Stimulated activated CD4-positive, alpha-beta T cell treated with anti-CD3 and anti-CD28 coated beads, Interleukin-4, amount 100 ng/mL, for 4 hours (primary cell): Measurements from ENCODE around the gene SLC18A3.

Experiments
- DNase-seq, 2 experiments: peaks; one replicate each; pipeline ENCODE4 v3.0.0-alpha.2; 2020

The SLC18A3 gene

GRCh38 chr10:49612513-49613164 lies 2.5 kb downstream of the SLC18A3 start:
- DNase-seq: no peak

DNA sequence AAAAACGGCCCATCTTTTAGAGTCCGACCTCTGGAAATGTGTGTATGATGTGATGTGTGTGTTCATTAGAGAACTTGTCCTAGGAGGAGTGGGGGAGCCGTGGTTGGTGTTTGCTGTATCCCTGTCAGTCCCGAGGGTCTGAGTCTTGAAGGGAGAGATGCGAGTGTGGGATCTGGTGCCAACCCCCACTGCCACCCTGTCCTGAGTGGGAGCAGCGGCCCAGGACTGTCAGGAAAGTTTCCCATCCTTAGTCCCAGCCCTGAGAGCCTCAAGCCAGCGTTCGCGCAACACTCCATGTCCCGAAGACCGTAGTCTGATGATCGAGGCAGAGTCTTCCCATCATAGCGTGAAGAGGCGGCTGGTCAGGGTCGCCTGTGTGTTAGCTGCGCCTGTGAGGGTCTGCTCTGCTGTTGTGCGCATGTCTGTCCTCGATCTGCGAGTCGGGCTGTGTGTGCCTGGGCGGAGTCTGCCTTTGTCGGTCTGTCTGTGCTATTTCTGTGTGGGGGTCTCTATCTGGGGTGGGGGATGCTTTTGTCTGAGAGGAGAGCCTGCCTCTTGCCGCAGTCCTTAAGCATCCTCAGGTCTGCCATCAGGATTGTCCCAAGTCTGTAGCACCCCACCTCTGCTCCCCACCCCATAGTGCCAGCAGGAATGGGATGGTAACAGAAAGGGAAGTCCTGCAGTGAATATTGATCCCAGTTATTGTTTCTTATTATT lies 3.2 kb downstream of the SLC18A3 start:
- DNase-seq: no peak

GRCh38 chr10:49613882-49614241 lies 3.8 kb downstream of the SLC18A3 start, which contains the start of gene CHAT:
CHAT (plus strand) TSS chr10:49614037; CDS start chr10:49614190, 153 bp downstream.
- no peak for DNase-seq

DNA sequence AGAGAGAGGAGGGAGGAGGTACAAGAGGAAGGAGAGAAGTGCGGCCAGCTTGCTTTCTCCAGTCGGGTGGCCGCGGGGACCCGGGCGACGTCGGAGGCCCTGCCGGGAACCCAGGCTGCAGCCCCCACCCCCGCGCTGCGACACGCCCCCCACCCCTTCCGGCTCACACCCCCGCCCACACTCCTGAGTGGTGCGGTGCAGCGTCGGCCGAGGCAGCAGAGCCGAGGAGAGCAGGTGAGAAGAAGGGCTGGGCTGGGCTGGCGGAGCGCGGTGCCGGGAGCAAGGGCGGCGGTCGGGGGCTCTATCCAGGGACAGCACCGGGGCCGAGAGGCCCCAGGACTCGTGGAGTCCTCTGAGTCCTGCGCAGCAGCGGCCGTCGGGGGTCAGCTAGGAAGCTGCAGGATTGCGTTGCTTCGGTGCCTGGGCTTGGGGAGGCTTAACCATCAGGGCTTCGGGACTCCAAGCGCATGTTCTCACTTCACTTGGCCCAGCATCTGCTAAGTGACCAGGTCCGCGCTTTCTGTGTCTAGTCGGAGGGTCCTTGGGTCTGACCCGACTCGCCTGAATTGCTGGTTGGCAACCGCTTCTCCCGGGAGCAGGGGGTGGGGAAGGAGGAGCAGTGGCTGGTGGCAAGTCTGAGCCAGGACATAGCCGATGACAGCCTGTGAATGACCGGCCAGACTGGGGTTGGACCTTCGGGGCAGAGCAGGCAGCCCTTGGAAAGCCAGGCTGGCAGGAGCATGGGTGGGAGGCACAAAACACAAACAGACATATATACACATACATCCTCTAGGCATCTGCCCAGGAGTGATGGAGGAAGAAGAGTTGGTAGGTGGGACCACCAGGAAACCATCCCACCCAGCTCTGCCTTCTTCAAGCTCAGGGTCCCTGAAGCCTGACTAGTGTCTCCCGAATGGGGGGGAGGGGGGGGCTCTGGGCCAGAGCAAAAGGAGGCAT lies 4.4 kb downstream of the SLC18A3 start:
- no peak for DNase-seq

GRCh38 chr10:49615213-49615612 lies 5.1 kb downstream of the SLC18A3 start:
- no peak for DNase-seq

DNA sequence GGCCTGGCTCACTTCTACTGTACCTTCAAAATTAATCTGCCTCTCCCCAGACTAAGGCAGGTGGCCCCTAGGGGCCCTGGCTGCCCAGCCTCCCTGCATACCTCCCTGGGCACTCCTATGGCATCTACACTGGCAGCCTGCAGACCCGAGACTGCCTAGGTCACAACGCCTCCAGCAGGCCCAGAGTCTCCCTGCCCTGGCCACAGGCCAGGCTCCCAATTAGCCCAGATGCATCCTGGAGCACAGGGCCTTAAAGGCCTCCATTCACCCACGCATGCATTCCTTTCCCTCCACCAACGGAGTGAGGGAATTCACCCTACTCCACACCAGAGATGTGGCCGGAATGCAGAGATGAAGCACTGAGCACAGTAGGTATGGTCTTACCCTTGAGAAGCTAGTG lies 5.6 kb downstream of the SLC18A3 start:
- no peak for DNase-seq

- DNase-seq: no peak
Measured at GRCh38 chr10:49616421-49617101, 6.5 kb downstream of the SLC18A3 start.

DNA sequence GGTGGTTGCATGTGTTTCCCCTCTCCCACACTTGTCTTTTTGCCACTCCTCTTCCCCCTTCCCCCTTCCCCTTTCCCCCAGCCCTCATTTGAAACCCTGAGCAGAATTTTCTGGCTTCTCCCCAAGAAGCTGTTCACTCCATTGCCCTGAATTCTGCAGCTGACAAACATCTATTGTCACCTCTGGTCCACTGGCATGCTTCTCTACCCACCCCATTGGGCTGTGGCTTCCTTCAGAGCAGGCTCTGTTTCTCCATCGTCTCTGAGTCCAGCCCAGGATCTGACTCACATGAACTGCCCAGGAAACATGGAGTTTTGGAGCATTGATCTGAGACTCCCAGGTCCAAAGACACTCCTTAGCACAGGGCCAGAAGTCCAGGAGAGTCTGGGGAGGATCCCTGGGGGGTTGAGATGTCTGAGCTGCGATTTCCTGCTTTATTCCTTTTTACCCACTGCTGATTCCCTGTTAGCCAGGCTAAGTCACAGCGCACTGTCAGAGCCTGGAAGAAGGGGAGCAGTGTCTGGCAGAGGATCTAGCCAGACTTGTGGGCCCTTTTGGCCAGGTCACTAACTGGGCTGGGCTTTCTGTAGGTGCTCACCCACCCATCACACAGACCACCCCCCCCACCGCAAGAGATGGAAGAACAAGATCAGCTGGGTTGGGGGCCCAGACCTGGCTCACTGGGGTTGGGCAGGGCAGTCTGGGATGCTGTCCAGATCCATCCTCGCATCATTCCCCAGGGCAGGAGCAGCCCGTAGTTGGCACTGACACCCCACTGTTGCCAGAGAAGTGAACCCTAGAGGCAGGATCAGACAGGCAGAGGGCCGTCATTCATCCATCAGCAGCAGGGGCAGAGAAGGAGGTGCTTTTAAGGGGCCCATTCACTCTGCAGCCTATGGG lies 7.3 kb downstream of the SLC18A3 start:
- DNase-seq: no peak

GRCh38 chr10:49618821-49619220 lies 8.7 kb downstream of the SLC18A3 start:
- DNase-seq: no peak

- DNase-seq: no peak
Measured at GRCh38 chr10:49619613-49620012, 9.5 kb downstream of the SLC18A3 start.

DNA sequence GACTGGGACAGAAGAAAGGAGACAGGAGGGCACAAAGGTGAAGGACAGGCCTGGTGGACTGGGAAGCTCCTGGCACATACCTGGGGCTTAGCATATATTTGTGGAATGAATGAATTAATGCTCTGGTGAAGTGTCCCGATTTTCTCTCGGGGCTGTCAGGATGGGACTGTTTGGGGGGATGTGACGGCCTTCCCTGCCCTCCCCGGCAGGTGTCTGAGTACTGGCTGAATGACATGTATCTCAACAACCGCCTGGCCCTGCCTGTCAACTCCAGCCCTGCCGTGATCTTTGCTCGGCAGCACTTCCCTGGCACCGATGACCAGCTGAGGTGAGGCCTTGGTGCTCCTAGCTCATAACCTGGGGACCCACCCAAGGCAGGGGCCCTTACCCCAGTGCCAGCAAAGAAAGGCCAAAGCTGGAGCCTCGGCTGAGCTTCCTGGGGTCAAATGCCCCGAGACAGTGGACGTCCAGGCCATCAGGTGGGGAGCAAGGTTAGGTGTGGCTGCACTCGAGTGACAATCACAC lies 10.2 kb downstream of the SLC18A3 start:
- no peak for DNase-seq

DNA sequence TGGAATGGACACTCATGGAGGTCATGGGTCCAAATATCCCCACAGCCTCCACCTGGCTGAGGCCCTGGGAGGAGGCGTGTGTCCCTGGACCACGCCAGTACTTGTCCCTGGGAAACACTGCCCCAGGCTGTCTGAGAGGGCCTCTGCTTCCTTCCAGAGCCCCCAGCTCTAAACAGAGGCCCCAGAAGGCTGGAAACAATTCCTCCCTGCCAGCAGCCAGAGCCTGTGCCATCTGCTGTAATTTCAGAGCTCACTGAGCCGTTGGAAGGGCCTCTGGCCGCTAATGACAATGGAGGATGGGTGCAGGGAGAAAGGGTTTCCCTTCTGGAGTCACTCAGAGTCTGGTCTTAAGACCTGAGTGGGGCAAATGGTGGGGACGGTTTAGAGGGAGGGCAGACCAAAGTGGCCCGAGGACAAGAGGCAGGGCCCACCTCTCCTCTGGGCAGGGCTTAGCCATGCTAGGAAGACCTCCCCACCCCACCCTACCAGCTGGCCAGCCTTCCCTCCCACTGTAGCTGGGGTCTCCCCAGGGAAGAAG lies 10.8 kb downstream of the SLC18A3 start:
- no peak for DNase-seq

GRCh38 chr10:49621561-49621960 lies 11.5 kb downstream of the SLC18A3 start:
- DNase-seq: no peak

DNA sequence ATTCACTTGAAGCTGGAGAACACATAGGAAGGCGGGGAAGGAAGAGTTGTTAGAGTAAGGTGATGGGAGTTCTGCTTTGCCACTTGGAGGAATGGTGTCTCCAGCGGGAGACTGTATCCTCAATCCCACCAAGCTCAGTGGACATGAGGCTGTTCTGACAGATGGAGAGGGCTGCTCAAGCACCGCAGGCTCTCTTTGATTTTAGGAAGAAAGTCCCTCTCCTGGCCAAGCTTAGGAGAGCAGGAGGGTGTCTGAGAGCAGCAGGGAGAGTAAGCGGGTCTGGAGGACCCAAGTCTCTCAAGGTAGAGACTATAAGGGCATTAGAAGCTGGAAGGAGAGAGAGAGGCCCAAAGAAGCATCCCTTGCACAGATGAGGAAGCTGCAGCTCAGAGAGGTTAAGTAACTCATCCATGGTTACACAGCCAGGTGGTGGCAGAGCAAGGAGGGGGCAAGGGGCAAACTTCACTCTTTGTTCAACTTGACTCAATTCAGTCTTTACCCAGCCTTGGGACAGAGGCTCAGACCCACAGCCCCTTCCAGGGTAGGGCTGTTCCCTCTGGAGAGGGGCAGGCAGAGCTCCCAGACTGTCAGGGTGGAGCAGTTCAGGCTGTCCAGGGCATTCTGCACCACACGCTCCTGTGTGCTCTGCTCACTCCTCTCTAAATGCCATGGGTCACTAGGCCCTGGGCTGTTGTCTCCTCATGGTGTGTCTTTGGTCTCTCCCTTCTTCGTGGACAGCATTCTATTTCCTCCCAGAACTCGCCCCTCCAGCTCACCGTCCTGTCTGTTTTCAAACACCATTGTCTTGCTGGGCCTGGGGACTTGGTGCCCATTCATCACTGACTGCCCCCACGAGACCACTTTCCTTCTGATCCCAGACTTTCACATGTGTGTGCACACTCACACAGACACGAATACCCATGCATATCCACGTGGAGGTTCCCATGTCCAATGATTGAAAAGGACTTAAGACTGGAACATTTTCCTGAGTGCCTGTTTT lies 12.6 kb downstream of the SLC18A3 start:
- no peak for DNase-seq

DNA sequence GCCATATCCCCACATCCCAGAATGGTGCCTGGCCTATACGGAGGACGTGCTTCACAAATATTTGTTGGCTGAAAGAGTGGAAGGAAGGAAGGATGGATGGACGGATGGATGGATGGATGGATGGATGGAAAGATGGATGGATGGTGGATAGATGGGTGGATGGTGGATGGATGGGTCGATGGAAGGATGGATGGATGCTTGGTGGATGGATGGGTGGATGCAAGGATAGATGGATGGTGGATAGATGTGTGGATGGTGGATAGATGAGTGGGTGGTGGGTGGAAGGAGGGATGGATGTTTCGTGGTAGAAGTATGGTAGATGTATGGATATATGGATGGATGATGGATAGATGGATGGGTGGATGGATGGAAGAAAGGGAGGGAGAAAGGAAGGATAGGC lies 14.5 kb downstream of the SLC18A3 start:
- DNase-seq: no peak

DNA sequence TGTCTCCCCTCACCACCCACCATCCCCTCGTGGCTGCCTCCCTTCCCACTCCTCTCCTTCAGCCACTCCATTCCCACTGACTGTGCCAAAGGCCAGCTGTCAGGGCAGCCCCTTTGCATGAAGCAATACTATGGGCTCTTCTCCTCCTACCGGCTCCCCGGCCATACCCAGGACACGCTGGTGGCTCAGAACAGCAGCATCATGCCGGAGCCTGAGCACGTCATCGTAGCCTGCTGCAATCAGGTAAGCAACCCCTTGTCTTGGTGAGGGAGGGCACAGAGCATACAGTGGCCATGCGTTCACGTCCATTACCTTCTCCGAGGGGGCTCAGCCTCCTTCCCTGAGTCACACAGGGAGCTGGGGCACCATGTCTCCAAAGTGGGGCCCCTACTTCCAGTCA lies 15.3 kb downstream of the SLC18A3 start:
- no peak for DNase-seq

DNA sequence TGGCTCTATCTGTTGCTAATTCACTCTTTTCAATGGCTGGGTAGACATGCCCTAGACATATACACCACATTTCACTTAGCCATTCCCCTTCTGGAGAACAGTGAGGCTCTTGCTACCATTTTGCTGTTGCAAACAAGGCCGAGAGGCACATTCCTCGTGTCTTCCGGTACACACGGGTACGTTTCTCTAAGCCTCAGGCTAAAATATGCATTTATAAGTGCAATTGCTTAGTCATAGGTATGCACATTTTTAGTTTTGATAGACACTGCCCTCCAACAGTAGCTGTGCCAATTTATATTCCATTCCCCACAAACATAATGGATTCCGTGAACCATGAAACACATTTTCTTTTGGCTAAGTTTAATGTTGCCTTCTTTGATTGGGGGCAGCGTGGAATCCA lies 16.9 kb downstream of the SLC18A3 start:
- DNase-seq: no peak

DNA sequence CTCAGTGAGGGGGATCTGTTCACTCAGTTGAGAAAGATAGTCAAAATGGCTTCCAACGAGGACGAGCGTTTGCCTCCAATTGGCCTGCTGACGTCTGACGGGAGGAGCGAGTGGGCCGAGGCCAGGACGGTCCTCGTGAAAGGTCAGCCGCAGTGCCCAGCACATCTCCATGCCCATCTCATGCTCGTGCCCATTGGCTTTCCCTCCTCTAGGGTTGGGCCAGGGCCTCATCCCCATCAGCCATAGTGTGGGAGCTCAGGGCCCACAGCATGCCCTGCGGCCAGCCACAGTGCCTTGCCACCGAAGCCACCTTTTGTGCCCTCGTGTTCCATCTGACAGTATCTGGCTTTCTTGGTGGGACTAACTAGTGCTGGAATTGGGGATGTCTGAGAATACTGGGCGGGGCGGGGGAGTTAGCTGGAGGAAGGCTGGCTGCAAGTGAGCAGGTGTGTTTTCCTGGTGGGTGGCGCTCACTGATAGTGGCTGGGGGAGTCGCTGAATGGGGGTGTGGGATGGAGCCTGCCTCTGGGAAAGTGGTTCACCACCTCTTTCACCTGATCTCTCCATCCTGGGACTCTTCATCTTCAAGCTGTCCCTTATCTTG lies 17.6 kb downstream of the SLC18A3 start:
- DNase-seq: no peak

DNA sequence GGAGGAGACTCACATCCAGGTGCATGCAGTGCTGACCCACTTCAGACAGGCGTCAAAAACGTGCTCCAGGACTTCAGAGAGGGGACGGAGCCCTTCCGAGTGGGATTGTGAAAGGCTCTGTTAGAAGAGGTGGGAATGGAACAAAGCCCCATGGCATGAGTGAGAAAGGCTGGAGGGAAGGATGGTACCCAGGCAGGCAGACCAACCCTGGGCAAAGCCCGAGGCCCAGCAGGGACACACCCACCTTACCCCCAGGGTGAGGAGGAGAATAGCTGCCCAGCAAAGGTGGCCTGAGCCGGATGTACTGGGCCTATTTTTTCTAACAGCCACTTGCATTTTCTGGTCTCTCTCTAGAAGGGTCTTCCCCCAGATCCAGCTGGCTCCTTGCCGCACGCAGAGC lies 18.5 kb downstream of the SLC18A3 start:
- no peak for DNase-seq
